Dermis blood vessel endothelial cell (primary cell): ENCODE data around the gene TNS1. TPM values are rescaled to one million over a fixed set of nuclear protein-coding genes. Genes with fewer than 3 reads are reported as not detected.

Experiments used
- DNase-seq: peaks from one replicate; pipeline ENCODE4 v3.0.0; 2010
- total RNA-seq: library from RNA; depleted of rRNA; stranded (reverse); fragments of >200 nt; gene quantifications from 2 replicates; pipeline ENCODE4 v1.2.3, GENCODE V29; 2014

TNS1 gene
- total RNA-seq, 1 donor from 2014 or later, result 45.8 TPM

DNA sequence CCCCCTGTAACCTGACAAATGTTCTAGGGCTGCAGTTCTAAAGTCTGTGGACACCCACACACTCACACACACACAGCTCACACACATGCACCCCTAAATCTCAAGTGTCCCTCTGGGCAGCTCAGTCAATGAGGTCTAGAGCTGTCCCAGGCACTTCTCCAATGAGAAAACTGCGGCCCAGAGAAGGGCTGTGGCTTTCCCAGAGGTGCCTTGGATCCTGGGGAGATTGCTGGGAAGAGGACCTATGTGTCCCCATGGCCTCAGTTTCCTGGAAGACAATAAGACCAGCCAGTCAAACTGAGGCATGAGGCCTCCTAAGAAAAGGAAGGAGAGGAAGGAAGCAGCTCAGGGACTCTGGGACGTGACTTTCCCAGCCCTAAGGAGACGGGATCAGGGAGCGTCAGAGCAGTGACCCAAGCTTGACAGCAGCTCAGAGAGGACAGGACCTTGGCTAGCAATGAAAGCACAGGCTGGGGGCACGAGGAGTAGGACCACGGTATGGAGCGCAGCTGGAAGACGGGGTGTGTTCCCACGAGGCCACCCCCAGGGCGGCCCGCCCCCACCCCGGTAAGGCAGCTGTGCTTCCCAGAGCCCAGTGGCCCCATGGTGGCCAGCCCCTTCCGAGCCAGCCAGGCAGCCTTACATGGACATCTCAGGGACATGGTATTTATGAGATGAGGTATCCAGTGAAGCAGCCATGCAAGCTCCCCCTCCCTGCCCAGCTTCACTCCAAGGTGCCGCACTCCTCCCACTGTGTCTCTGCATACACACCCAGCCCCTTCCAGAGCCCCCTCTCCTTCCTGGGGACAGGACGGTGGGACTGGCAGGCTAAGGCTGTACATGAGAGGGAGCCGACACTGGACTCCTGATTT lies 46.0 kb downstream of the TNS1 start:
- no peak for DNase-seq

DNA sequence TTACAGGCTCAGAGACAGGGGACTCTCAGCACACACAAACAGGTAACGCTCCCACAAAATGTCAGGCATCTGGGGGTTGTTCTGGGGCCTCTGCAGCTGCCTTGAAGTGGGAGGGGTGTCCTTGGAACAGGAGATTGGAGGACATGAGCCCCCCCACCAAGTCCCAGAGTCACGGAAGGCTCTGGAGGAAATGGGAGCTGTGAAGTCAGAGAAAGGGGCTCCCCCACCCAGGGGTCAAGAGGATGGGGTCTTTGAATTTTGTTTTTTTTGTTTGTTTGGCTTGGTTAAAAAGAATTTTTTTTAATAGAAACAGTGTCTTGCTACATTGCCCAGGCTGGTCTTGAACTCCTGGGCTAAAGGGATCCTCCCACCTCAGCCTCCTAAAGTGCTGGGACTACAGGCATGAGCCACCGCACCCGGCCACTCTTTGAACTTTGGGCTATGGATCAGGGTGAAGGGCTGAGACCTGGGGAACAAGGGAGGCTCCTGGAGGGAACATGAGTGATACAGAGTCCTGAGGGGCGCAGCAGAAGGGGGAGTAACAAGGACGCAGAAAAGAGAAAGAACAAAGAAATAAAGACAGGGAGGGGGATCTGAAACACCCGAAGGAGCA lies 46.8 kb downstream of the TNS1 start:
- DNase-seq, result no peak

DNA sequence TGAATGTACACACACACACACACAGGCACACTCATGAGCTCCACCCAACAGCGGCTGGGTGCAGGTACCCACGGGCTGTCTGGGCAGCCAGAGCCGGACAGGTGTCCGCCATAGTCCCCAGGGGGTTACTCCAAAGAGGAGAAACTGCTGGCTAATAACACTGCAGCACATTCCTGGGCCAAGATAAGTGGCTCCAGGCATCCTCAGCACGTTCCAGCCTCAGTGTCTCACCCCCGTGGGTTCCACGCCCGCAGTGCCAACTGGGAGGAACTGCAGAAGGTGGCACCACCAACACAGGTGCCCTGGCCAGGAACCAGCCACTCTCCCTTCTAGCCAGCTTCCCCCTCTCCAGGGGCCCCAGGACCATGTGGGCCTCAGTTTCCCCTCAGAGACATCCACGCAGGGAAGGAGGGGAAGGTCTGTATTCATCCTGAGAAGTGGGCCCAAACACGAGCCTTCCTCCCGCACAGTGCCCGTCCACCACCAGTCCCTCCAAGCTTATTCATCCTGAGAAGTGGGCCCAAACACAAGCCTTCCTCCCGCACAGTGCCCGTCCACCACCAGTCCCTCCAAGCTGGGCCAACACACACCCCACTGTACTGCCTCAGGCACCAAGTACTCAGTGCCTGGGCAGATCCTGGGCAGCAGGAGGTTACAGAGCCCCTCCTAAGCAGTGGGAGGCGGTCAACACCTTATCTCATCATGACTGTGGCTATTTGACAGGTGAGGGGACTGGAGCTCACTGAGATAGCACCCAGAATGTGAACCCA lies 47.6 kb downstream of the TNS1 start:
- DNase-seq, result no peak

DNA sequence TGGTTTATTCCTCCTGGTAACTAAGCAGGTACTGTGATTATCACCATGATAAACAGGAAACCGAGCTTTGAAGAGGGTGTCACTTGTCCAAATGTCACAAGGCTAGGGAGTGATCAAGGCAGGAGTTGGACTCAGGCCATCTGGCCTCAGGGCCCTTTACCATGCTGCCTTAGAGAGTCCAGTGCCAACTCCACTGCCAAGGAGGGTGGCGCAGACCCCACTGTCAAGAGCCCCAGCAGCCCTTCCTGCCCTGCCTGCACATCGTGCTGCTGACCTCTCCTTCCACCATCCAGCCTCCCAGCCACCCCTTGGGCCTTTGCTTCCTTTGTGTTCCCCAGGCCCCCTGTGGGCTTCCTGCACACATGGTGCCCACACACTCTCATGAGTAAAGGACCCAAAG lies 48.3 kb downstream of the TNS1 start:
- no peak for DNase-seq

DNA sequence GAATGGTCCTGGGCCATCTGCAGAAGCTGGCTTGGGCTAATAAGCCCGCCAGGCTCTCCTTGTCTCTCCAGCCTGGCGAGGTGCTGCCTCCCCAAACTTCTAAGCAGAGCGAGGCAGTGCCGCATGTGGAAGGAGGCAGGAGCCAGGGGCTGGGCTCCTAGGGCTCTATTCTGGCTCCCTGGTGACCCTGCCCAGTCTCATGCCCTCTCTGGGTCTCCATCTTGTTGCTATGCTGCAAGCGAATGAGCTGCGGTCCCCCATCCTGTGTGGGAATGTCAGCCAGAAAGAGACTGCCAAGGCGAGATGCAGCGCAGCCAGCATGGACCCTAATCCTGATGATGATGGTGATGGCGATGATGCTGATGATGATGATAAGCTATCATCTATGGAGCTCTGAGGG lies 48.7 kb downstream of the TNS1 start:
- DNase-seq, result no peak

DNA sequence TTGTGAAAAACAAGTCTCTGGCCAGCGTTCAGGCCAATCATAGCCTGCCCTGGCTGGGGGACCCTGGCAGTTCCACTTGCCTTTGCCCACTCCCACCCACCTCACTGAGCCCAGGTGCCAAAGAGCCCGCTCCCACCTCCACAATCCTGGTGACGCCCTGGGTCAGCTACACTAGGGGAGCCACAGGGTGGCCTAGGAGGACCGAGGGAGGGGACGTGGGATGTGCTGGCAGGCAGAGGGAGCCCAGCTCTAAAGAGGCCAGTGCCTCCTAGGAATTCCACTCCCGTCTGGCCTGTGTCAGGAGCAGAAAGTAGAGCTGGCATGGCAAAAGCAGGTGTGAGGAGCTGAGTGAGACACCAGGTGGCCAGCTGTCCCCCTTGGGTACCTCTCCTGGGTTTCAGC lies 49.3 kb downstream of the TNS1 start:
- no peak for DNase-seq

DNA sequence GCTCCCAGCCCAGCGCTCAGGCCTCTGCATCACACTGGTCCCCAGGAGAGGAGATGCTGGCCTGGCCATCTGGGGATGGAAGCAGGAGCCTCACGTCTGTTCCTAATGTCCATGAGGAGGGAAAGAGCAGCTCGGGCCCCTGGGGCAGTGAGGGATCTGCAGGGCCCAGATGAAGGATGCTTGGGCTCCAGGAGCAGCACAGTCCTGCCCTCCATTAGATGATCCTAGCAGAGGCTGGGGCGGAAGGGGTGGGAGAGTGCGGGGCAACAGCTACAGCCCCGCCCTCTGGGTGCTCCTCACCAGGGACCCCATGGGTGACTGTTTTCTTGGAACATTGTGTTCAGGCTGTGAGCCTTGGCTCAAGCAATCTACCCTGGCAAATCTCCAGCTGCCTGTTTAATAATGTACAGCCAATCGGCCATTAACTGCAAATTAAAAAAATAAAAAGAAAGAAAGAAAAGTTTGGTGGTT lies 49.7 kb downstream of the TNS1 start:
- no peak for DNase-seq

DNA sequence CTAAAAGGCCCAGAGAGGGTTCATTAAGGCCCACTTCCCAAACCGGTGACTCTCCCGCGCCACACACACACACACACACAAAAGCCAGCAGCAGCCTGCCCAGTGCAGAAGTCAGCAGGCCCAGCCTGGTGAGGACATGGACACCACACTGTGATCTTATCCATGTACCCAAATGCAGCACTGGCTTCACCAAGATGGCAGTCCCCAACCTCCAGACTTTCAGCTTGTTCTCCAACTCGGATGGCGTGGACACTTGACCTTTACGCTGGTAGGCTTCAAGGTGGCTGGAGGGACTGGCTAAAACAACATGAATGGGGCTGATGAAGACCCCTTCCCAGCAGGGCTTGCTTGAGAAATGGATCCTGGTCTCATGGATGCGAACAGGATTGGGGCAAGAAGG lies 50.4 kb downstream of the TNS1 start:
- DNase-seq, result no peak

DNA sequence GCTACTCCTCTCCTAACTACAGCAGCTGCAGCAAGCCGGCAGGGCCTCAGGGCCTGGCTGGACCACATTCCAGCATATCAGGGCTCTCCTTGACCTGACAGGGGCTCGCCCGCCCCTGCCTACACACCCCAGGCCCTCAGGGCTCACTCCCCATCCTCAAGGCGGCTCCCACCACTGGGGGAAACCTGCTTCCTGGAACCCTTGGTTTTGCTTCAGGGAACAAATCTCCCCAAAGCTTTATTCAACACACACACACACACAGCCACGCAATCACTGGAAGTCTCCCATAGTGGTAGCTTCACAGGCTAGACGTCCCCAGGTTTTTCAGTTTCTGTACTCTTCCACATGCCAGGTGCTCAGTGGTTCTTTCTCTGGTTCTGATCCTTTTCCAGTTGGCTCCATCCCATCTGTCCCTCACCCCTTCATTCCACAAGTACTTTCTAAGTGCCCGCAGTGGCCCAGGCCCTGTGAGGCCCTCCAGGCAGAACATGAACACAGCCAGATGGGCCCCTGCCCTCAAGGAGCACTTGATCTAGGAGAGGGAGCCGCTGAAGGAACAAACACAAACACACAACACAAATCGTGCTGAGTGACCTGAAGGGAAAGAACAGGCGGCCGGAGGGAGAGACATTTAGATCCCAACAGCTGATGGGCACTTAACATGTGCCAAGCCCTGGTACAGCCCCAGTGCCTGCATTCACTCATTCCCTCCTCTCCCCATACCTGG lies 51.1 kb downstream of the TNS1 start:
- DNase-seq, result no peak

DNA sequence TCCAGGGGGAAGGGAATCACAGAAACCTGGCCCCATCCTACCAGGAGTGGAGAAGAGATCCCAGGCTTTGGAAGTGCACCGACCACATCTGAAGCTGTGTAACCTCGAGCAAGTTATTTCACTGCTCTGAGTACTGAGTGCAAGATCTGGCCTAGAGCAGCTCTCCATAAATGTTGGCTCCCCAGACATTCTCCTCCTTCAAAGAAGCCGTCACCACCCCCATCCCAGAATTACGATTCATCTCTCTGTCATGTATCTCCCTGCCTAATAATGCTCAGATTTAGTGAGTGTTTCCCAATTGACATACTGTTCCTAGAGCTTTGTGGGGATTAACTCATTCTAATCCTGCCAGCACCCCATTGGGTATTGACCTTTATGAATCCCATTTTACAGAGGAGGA lies 51.7 kb downstream of the TNS1 start:
- DNase-seq, result no peak

DNA sequence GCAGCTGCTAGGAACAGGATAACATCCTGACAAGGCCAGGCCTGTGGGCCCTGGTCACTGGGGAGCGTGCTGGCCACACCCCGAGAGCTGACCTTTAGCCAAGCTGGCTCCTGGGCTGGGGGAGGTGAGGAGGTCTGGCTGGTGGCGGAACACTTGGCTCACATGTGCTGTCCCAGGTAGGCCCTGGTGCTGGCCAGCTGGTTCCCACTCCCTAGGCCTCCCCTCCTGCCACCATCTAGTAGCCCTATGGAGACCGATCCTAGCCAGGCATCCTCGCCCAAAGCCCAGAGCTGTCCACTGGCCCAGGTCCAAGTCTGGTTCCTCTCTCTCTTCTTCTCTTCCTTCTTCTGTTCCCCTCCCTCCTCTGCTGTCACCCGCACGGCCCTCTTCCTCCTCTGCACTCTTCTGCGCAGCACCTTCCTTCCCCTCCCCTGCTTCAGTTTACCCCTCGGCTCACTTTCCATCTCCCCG lies 52.4 kb downstream of the TNS1 start:
- no peak for DNase-seq

DNA sequence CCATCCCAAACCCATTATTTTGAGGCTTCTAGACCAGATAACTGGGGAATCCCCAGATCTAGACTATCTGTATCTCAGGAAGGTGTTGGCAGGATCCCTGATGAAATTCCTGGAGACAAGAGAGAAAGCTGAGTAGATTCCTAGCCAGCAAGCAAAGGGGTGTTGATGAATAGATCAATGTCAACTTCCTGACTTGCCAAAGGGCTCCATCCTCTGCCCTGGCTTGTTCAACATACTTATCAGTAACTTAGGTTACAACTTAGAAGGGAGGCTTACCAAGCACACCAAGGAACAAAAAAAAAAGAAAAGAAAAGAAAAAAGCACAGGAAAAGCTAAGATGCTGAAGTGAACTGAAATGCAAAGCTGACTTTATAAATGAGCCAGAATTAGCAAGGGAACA lies 53.3 kb downstream of the TNS1 start:
- DNase-seq, result no peak

DNA sequence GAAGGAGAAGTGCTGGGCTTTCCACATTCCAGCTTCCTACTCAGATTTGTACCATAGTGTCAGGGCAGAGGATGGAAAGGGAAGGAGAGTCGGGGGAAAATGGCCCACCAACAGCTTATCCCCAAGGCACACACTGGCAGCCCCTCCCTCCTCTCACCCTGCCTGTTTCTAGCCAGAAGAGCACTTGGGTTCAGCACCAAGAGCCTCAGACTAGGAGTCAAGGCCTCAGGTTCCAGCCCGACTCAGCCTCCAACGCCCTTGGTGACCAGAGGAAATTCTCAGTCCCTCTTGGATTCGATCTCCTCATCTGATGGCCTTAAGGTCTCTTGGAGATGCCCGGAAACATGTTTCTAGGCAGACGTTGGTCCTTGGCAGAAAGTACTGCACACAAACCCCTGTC lies 53.9 kb downstream of the TNS1 start:
- DNase-seq, result no peak

DNA sequence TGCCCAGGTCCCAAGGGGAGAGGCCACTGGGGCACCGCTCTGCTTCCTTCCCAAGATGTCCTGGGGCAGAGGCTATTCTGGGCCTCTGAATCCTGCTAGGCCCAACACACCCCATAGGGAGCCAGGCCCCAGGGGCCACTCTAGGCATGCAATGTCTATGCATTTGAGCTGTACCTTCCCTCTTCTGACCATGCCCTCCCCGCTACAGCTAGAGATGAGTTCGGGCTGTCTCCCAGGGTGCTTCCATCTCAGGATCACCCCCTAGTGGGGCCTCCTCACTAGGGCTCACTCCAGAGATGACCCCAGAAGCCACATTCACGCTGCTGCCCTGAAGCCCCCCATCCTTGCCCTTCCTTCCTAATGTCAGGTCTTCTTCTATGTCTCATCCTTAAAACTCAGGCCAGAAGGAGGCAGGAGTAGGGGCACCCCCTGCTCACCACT lies 54.4 kb downstream of the TNS1 start:
- DNase-seq, result no peak

DNA sequence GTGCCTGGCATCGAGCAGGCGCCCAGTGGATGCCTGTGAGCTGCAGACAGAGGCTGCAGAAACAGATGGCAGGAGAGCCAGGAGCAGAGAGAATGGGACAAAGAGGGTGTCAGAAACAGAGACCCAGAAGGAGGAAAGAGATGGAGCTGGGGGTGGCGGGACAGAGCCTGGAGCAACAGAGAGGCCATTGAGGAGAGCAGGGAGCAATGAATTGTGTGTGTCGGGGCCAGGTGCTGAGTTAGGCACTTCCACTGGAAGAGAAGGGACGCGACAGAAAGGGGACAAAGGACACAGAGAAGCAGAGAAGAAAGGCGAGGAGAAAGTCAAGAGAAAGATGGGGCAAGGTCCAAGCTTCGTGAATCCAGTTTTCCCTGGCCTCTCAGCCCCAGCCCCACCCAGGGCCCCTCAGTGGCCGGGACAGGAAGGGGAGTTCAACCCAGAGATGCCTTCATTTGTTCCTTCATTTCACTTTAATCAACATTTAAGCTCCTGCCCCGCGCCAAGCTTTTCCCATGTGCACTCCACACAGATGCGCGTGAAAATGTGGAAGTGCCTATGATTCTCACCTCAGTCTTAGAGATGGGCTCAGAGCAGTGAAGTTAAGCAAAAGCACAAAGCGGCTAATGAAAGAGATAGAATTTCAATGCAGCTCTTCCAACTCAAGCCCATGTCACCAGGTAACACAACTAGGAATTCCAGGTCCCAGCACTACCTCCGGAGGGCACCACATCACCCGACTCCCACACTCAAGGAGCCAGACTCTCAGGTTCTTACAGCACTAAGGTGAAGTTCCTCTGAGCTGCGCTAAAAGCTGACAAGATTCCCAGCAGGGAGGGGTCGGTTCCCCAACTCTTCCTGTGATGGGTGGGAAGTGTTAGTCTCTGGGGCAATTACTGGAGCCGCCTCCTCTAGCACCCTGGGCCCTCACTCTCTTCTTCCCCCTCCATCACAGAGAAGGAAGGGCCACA lies 55.1 kb downstream of the TNS1 start:
- DNase-seq, result no peak

DNA sequence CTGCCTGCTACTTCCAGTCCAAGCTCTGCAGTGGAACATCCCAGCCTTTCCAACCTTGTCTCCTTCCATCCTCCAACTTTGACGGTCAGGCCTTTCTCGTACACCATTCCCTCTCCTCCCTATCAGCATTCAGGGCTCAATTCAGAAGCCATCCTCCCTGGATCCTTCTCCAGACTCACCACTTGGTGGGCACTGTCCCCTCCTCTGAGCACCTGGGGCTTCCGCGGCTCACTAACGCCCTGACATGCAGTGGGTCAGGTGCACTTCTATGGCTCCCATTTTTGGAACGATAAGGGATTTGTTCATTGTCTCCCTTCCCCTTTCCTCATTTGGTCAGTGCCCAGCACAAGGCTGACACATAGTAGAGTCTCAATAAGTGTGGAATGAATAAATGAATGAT lies 56.7 kb downstream of the TNS1 start:
- DNase-seq, result no peak

DNA sequence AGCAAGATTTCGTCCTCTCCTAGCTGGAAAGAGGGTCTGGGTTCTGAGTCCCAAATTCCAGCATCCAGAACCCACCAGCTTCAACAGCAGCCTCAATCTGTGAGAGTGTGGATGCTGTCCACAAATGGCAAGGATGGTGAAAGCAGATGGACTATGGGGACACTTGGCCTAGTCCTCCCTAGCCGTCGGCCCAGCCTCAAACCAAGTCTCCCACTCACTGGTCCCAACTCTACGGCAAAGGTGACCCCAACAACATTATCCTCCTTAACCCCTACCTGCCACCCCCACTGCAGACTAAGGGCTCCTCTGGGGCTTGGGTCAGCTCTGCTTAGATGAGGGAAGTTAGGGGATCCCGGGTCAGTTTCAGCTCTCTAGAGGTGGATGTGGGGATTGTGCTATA lies 57.3 kb downstream of the TNS1 start:
- DNase-seq, result no peak

DNA sequence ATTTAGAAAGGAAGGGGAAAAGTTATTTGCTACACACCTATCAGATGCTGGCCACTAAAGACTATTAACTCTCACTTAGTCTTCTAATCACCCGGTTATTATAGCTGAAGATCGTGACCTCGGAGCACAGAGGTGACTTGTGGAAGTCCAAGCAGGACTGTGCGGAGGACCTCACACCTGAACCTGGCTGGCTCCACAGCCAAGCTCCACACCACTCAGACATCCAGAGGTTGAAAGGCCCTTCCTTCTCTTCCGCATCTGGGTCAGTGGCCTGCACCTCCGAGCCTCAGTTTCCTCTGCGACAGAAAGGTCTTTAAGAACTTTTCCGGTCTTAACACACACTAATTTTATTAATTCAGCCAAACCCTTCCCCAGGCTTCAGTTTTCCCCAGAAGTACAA lies 57.9 kb downstream of the TNS1 start:
- DNase-seq, result no peak

DNA sequence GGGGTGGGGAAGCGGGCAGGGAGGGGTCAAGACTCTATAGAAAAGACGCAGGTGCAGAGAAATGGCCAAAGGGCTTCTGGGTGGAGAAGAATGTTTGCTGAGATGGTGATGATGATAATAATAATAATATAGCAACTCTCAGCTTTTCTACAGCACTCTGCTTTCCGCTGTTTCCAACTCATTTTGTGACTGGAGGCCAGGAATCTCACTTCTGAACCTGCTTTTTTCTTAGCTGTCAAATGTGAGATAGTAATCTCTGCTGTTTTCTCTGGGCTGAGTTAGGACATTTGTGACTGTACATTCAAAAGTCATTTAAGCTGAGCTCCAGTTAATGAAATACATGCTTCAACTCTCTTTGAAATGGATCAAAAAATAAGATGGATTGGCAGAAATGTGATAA lies 58.4 kb downstream of the TNS1 start:
- DNase-seq, result no peak

DNA sequence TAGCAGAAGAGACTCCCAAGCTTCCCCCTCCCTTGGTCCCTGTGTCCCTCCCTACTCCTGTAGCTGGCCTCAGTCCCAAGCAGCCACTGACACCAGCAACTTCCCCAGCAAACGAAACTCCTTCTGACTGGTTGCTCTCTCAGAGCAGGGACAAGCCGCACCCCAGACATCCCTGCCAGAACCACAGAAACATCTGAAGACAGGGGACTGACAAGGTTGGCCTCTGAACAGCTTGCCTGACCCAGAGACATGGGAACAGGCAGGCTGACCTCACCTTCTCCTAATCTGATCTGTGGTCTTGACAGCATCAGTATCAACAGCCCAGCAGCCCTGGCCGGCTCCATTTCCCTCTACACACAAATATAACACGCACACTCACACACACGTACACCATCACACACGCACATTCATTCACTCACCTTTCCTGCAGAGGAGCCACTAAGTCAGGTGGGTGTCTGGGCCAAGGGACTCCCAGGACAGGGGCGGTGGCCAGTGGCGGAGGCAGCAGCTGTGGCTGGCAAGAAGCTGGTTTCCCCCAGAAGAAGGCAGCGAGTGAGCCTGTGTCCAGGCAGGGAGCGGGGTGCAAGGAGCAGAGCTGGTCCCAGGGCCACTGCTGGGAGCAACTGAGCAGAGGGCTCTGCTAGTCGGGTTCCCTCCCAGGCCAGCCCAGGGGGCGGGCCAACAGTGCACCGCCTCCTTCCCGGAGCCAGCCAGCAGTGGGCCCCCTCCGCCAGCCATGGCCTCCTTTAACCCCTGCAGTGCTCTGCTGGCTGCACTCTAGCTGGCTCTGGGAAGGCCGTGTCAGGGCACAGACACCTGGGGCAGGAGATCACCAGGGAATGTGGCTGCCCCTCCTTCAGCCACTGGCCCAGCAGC lies 59.1 kb downstream of the TNS1 start:
- DNase-seq, result peak; percentile 65
